ENCODE measurements around the gene CYP4F3. TPM values are rescaled to one million over a fixed set of nuclear protein-coding genes. Genes with fewer than 3 reads are reported as not detected.

The CYP4F3 gene
- total RNA-seq, 2 experiments from 2014 or later = not detected

DNA sequence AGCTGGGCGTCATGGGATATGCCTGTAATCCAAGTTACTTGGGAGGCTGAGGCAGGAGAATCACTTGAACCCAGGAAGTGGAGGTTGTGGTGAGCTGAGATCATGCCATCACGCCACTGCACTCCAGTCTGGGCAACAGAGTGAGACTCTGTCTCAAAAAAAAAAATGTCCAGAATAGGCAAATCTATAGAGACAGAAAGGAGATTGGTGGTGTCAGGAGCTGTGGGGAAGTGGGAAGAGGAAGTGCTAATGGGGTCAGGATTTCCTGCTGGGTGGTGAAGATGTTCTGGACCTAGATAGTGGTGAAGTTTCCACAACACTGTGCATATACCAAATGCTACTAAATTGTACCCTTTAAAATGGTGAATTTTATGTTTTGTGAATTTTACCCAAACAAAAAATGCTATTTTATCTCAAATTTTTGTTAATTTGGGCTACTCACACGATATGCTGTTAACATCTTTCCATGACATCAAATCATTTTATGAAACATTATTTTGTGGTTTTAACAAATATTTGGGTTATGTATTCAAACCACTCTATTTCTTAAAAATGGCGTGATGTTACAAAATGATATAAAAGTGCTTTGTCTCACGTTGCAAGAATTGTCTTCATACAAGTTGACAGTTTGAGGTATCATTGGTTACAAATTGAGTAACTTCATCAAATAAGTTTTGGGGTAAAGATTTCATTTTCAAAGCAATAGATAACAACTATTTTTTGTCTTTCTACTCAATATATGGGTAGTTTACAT is 7.4 kb upstream of the CYP4F3 start:
- DNase-seq (ENCODE audit: low spot score) = no peak
- no peaks in the 10 kb centered on the region for H3K36me3 ChIP-seq (ENCODE audit: insufficient read depth, low read length)
- BruUV-seq (replicated peaks) = no TSS peak
- ChIA-PET POLR2A (no interaction called here), CTCF (ENCODE audit: unreplicated experiment) (interaction anchor here (0.7 kb wide), 1 partner anchor 237 kb away, joined by 3 read pairs; no protein-coding TSS in a partner anchor)
- H4K20me1 ChIP-seq (ENCODE audit: insufficient read depth, low read length) = no peaks in the 10 kb centered on the region
- no peak for TF ChIP-seq CTCF (conservative IDR thresholded peaks at IDR 0.05; ENCODE audit: low read length)
- no peak for TF ChIP-seq EZH2phosphoT487 (IDR thresholded peaks at IDR 0.05; ENCODE audit: borderline replicate concordance, low read depth, low read length)
- no peak overlapping the region for H3K4me3 ChIP-seq (ENCODE audit: low read depth, low read length, poor library complexity, severe bottlenecking)
- intact Hi-C loops (cut with micrococcal nuclease; ENCODE audit: unreplicated experiment) = no loop called here
- no peaks in the 10 kb centered on the region for H3K79me2 ChIP-seq (ENCODE audit: insufficient read depth, low read depth, low read length)
- no peaks in the 10 kb centered on the region for H3K9me3 ChIP-seq (ENCODE audit: low read length)
- no peaks in the 10 kb centered on the region for H3K4me1 ChIP-seq (ENCODE audit: insufficient read depth, low read length, poor library complexity, severe bottlenecking)
- no peaks in the 10 kb centered on the region for H3K9me2 ChIP-seq (ENCODE audit: insufficient read depth, low read length)
- no peak overlapping the region for H2AFZ ChIP-seq (ENCODE audit: low read length)
- H3K27ac ChIP-seq (ENCODE audit: low read depth, low read length, poor library complexity, severe bottlenecking) = no peak overlapping the region
- H3K4me2 ChIP-seq (ENCODE audit: low read length) = no peak overlapping the region

DNA sequence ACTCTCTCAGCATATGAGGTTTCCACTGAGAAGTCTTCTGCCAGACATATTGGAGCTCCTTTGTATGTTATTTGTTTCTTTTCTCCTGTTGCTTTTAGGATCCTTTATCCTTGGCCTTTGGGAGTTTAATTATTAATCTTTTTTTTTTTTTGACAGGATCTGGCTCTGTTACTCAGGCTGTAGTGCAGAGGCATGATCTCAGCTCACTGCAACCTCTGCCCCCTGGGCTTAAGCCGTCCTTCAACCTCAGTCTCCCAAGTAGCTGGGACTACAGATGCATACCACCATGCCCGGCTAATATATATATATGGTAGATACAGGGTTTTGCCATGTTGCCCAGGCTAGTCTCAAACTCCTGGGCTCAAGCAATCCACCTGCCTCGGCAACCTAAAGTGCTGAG is 6.6 kb upstream of the CYP4F3 start:
- intact Hi-C loops (cut with micrococcal nuclease; ENCODE audit: unreplicated experiment) = no loop called here
- Histone ChIP-seq H3K36me3 (ENCODE audit: insufficient read depth, low read length) (no peaks in the 10 kb centered on the region), H3K79me2 (ENCODE audit: insufficient read depth, low read depth, low read length) (no peaks in the 10 kb centered on the region), H3K9me2 (ENCODE audit: insufficient read depth, low read length) (no peaks in the 10 kb centered on the region), H3K4me2 (ENCODE audit: low read length) (no peak overlapping the region), H3K4me1 (ENCODE audit: insufficient read depth, low read length, poor library complexity, severe bottlenecking) (no peaks in the 10 kb centered on the region), H3K4me3 (ENCODE audit: low read depth, low read length, poor library complexity, severe bottlenecking) (no peak overlapping the region), H3K9me3 (ENCODE audit: low read length) (no peaks in the 10 kb centered on the region), H4K20me1 (ENCODE audit: insufficient read depth, low read length) (no peaks in the 10 kb centered on the region), H3K27ac (ENCODE audit: low read depth, low read length, poor library complexity, severe bottlenecking) (no peak overlapping the region), H2AFZ (ENCODE audit: low read length) (no peak overlapping the region)
- TF ChIP-seq EZH2phosphoT487 (IDR thresholded peaks at IDR 0.05; ENCODE audit: borderline replicate concordance, low read depth, low read length) = no peak
- no peak for TF ChIP-seq CTCF (conservative IDR thresholded peaks at IDR 0.05; ENCODE audit: low read length)
- no peak for DNase-seq (ENCODE audit: low spot score)
- no TSS peak for BruUV-seq (replicated peaks)
- ChIA-PET POLR2A (interaction anchor here (0.7 kb wide), 1 partner anchor 694 kb away, joined by 6 read pairs; no protein-coding TSS in a partner anchor), CTCF (ENCODE audit: unreplicated experiment) (interaction anchor here (0.7 kb wide), 1 partner anchor 236 kb away, joined by 3 read pairs; no protein-coding TSS in a partner anchor)

Measured in OCI-LY7 (cell line).